Measurements from ENCODE around the gene CLEC16A.

Gene CLEC16A

GRCh38 chr16:11158018-11158417 lies 213.7 kb downstream of the CLEC16A start:
- no peak for DNase-seq (ENCODE audit: low read depth in 3 of 3)

DNA sequence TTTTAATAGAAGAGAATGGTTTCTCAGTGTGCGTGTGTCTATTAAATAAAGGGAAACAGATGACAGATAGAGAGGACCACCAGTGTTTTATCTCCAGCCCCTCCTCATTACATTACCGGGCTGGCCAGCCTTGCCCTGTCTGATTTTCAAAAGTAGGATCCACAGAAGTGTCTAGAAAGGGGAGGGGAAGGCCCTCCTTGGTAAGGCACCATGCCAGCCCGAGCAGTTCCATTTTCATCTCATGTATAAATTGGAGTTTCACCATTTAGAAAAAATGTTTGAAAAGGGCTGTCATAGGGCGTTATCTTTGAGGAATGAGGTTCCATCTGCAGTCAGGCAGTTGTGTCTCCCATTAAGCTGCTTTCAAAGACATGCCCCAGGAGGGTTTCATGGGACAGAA lies 214.9 kb downstream of the CLEC16A start:
- DNase-seq (ENCODE audit: low read depth in 3 of 3): no peak

- DNase-seq (ENCODE audit: low read depth in 3 of 3): no peak
Observed at GRCh38 chr16:11160676-11161115, 216.3 kb downstream of the CLEC16A start.

DNA sequence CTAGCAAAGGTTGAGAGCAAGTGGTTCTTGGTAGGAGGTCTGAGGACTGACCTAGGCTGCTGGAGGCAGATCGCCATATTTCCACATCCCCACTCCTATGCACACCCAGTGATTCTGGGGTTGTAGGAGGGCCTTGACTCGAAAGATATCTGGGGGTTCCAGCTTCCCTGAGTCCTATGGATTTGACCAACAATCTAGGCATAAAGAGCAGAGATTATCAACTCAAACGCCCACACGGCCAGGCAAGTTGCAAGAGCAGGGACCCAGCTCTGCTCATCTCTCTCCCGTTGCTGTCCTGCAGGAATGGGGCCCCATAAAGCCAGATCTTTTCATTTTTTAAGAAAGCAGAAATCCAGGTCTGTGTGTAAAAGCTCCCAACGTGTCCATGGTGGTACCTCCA lies 217.1 kb downstream of the CLEC16A start:
- no peak for DNase-seq (ENCODE audit: low read depth in 3 of 3)

DNA sequence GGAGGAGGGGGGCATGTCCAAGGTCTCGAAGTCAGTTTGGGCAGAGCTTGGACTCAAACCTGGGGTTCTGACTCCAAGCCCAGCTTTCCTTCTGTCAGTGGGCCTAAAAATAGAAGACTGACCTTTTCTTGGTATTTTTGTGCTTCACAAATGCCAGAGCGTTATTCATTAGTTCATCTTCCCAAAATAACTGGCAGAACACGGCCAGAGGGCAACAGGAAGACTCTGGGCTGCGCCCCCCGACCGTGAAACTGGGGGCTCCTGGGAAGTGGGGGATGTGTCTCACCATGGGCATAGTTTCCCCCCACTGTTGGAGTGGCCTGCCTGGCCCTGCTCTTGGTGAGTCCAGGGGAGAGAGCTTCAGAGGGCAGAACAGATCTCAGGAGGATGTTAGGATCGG lies 217.6 kb downstream of the CLEC16A start:
- DNase-seq (ENCODE audit: low read depth in 3 of 3): no peak

DNA sequence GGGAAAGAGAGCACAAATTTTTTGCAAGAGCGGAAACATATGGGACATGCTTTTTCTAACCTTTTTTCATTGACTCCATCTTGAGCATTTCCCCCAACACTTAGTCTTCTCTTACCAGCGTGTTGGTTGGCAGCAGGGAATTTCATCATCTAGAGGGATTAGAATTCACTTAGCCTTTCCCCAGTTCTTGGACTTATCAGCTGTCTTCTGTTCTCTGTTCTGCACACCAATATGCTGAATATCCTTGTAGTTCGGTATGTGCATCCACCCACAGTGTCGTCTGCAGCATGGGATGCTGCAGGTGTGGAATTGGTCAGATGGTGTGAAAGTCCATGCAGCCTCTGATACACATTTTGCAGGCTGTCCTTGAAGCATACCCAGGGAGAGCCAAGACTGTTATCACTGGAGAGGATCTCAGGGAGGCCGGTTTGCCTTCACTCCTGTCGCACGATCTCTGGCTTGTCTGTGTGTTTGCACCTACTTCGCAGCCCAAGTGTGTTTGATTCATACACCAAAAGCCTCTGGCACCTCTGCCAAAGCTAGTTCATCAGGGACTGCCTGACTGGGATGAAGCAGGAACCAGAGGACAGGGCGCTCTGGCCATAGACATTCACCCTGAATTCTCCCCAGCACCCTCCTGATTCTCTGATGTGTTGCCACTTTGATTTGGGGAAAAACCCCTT lies 218.4 kb downstream of the CLEC16A start:
- DNase-seq (ENCODE audit: low read depth in 3 of 3): no peak

GRCh38 chr16:11163761-11164261 lies 219.4 kb downstream of the CLEC16A start:
- DNase-seq (ENCODE audit: low read depth in 3 of 3): no peak

DNA sequence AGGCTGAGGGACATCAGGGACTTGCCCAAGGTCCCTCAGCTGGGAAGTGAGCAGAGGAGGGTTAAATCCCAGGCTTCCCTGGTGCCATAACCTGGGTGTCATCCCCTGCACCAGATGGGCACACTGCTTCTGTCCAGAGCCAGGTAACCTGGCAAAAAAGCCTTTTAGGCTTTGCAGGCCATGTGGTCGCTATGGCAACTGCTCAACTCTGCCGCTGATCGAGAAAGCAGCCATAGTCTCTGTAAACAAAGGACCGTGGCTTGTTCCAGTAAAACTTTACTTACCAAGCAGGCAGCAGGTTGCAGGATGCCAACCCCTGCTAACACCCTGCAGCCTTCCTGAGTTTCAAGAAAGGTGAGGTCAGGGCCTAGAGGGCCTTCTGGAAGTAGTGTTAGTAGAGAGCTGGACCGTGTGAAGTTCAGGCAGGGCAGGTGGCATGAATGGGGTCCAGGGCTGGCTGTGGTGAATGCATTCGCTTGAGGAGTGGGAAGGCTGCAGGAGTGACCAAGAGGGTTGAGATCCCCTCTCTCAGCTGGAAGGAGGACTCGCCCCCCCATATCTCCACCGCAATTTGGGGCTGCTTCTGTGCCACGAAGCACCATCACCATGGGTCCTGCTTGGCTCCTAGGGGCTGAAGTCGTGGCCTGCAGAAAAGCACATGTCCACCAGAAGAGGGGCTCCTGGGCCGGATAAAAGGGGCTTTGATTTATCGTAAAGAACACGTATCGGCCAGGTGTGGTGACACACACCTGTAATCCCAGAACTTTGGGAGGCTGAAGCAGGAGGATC lies 220.3 kb downstream of the CLEC16A start:
- no peak for DNase-seq (ENCODE audit: low read depth in 3 of 3)

DNA sequence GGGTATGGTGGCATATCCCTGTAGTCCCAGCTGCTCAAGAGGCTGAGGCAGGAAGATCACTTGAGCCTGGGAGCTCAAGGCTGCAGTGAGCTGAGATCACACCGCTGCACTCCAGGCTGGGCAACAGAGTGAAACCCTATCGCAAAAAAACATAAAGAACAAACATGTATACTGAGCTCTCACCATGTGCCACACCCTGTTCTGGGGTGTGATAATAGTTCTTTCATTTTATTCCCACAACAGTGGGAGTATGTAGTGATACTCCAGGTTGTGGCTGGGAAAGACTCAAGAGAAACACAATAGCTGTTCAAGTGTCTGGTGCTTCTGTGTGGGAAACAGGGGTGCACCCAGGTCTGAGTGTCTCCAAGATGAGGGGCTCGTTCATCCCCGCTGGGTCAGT lies 221.0 kb downstream of the CLEC16A start:
- no peak for DNase-seq (ENCODE audit: low read depth in 3 of 3)

- no peak for DNase-seq (ENCODE audit: low read depth in 3 of 3)
Observed at GRCh38 chr16:11165894-11166665, 221.7 kb downstream of the CLEC16A start.

- no peak for DNase-seq (ENCODE audit: low read depth in 3 of 3)
Observed at GRCh38 chr16:11167581-11167980, 223.2 kb downstream of the CLEC16A start.

- DNase-seq (ENCODE audit: low read depth in 3 of 3): no peak
Observed at GRCh38 chr16:11168386-11169051, 224.2 kb downstream of the CLEC16A start.

DNA sequence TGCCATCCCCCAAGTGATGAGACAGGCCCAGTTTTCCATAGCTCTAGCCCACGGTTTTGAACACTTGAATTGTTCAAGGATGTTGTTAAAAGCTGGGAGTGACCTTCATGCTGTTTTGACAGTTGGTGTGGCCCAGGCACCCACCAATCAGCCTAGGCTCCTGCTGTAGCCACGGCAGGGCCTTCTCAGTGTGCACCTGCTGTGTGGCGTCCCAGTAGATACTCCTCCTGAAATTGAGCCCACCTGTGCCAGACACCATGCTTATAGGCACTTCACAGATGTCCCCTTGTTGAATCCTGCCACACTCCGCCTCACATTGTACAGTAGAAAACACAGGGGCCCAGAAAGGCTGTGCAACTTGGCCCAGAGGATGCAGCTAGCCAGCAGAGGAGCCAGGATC lies 225.3 kb downstream of the CLEC16A start:
- DNase-seq (ENCODE audit: low read depth in 3 of 3): no peak

- DNase-seq (ENCODE audit: low read depth in 3 of 3): no peak
Observed at GRCh38 chr16:11170201-11170600, 225.8 kb downstream of the CLEC16A start.

DNA sequence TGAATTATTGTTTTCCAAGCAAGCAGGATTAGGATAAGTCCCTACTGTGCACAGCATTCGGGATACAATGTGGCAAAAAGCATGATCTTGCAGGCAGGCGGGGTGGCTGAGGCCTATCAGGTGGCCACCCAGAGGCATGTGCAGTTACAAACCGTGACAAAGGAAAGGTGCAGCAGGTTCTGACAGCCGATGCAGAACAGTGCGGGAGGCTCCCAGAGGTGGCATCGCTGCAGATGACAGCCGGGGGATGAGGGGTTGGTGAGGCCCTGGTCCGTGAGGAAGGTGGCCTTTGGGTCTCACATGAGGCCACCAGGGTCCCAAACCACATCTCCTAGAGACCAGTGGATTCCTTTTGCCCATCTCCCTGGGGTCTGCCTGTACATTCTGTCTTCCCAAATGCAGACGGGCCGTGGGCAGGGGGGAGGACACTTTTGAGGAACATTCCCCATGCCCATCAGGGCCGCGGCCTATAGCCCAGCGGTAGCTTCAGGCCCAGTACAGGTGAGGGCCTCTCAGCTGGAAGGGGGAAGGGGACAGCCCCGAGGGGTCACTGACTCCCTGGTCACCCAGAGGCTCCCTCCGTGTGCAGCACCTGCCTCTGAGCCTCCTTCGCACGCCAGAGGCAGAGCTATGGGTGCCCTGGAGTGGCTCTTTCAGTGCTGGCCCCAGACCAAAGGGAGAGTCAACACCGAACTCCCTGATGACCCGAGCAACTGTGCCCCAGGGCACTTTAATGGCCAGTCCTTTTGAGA lies 226.5 kb downstream of the CLEC16A start:
- DNase-seq (ENCODE audit: low read depth in 3 of 3): no peak

DNA sequence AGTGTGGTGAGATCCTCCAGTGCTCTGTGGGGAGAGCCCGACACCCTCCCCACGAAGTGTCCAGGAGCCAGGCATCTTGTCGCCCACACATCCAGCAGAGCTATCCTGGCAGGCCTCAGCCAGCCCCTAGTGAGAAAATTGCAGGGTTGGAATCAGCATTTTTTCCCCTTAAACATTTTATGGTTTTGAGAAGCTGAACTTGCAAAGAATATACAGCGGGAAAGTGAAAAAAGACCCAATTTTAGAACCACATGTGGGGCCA lies 227.0 kb downstream of the CLEC16A start:
- no peak for DNase-seq (ENCODE audit: low read depth in 3 of 3)

DNA sequence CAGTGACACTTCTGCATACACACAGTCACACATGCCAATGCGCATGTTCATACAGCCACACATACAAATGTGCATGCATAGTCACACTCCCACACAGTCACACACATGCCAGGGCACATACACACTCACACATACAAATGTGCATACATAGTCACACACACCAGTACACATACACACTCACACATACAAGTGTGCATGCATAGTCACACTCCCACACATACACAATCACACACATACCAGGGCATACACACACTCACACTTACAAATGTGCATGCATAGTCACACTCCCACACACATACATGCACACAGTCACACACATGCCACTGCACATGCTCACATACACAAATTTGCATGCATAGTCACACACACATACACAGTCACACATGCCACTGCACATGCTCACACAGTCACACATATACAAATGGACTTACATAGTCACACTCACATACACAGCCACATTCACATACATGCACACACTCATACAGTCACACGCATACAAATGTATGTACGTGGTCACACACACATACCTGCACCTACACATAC lies 227.5 kb downstream of the CLEC16A start:
- DNase-seq (ENCODE audit: low read depth in 3 of 3): no peak

GRCh38 chr16:11173426-11173825 lies 229.1 kb downstream of the CLEC16A start:
- no peak for DNase-seq (ENCODE audit: low read depth in 3 of 3)

DNA sequence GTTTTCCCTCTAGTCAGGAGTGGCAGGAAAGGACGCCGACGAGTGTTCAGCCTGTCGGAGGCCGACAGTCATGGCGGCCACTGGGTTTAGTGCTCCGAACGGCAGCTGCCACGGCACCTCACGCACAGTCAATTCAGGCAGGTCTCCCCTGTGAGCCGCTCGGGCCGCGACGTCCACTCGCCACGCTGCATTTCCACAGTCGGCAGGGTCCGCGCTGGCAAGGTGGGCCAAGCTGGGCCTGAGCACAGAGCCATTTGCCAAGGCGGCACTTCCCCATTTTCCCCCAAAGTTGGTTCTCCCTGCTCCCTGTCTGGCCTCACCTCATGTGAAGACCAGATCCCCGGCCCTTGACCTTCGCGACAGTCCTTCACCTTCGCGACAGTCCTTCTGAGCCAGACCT lies 229.8 kb downstream of the CLEC16A start:
- DNase-seq (ENCODE audit: low read depth in 3 of 3): no peak

DNA sequence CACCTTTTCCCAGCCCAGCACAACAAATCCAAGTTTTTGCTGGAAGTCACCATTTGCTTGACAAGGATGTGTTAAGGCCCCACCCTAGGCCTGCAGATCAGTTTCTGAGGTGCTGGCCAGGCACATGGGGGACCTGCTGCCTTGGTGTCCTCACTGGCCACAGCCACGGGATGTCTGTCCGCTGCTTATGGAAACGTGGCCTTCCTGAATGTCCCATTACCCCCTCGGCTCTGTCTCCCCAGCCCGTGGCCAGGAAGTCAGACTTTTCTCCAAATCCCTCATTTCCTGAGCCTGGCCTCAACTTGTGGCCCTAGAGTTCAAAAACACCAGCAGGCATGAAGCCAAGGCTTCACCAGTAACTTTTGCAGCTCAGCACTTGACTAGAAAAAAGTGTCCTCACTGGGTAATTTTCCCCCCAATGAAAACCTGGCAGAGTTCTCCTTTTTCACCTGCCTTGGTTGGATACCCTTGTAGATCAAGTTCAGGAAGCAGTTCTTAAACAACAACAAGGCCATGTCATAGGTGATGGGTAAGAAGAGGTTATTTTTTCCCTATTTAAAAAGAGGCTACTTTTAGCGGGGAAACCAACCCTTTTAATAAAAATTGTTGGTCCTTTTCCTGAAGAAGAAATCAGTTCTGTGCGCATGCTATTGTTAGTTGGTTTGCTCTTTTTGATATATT lies 230.9 kb downstream of the CLEC16A start:
- DNase-seq (ENCODE audit: low read depth in 3 of 3): no peak
